ENCODE data around the gene HTRA3.

Gene HTRA3

DNA sequence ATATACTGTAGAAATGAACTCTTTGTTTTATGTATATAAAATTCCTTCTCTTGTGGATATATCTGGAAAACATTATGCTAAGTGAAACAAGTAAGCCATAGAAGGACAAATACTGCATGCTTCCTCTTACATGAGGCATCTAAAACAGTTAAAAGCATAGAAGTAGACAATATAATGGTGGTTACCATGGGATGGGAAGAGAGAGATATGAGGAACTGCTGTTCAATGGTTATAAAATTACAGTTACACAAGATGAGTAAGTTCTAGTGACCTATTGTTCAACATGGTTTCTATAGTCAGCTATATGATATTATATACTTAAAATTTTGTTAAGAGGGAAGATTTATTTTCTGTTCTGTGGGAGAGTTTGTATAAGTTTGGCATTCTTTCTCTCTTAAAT, 43.4 kb downstream of the HTRA3 start:
- no peak for DNase-seq (ENCODE audit: low spot score)
- in situ Hi-C loops (cut with MboI; ENCODE audit: low sequenced_read_pairs, unreplicated experiment) = no loop called here
- TF ChIP-seq, protein P1, sequence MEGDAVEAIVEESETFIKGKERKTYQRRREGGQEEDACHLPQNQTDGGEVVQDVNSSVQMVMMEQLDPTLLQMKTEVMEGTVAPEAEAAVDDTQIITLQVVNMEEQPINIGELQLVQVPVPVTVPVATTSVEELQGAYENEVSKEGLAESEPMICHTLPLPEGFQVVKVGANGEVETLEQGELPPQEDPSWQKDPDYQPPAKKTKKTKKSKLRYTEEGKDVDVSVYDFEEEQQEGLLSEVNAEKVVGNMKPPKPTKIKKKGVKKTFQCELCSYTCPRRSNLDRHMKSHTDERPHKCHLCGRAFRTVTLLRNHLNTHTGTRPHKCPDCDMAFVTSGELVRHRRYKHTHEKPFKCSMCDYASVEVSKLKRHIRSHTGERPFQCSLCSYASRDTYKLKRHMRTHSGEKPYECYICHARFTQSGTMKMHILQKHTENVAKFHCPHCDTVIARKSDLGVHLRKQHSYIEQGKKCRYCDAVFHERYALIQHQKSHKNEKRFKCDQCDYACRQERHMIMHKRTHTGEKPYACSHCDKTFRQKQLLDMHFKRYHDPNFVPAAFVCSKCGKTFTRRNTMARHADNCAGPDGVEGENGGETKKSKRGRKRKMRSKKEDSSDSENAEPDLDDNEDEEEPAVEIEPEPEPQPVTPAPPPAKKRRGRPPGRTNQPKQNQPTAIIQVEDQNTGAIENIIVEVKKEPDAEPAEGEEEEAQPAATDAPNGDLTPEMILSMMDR (IDR thresholded peaks at IDR 0.05; ENCODE audit: borderline replicate concordance, control extremely low read depth, extremely low read depth, insufficient read depth, missing control alignments) = no peak

DNA sequence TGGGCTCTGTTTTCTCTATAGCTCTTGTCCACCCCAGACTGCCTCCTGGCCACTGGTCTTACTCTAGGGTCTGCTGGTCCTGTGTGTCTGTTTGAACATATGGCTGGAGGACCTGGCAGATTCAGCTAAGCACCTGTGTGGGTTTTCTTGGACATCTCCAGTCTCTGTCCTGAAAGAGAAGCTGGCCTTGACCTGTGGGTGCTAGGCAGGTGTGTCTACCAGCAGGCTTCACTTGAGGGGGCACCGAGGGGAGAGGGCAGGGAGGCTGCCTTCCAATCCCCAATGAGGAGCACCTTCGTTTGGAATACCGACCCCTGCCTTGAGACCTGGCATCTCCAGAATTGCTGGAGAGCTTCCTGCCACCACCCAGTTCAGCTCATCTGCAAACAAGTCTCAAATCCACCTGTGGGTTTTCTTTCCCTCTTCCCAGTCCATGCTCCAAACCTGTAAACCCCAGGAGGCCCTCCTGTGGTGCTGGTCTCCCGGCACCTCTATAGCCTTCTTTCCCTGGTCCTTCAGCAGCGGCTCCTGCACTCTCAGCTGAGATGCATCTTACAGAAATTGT, 45.2 kb downstream of the HTRA3 start:
- TF ChIP-seq, protein P1 (IDR thresholded peaks at IDR 0.05; ENCODE audit: borderline replicate concordance, control extremely low read depth, extremely low read depth, insufficient read depth, missing control alignments) = no peak
- in situ Hi-C loops (cut with MboI; ENCODE audit: low sequenced_read_pairs, unreplicated experiment) = no loop called here
- DNase-seq (ENCODE audit: low spot score) = no peak

DNA sequence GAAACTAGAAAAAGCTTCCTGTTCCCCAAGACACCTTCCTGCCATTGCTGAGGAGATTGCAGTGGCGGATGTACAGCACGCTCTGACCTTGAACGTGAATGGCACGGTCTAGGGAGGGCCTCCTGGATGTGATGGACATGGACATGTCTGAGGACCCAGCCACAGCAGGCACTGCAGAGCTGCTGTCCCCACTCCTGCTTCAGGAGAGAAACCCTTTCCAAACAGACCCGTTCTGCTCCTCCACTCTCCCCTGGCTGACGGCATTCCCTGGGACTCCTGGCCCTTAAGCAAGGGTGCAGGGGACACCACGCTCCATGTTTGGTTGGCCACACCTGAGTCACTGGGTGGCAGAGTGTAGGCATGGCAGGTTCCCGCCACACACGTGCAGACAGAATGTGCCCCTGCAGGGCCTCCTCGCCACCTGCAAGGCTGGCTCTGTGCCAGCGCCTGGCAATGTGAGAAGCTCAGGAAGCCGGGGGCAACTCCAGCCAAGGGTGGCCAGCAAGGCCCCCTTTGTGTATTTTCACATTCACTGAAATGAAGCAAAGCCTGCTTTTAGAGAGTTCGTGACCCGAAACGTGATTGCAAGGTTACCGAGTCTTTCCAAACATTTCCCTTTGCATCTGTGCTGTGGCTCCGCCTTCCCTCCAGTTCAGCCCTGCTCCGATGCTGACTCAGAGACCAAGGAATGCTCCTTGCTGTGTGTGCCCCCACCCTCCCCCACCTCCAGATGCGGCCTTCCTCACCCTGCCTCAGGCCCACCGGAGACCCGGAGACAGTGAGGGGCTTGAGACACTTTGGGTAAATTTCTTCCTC, 46.1 kb downstream of the HTRA3 start:
- TF ChIP-seq, protein P1 (IDR thresholded peaks at IDR 0.05; ENCODE audit: borderline replicate concordance, control extremely low read depth, extremely low read depth, insufficient read depth, missing control alignments) = no peak
- in situ Hi-C loops (cut with MboI; ENCODE audit: low sequenced_read_pairs, unreplicated experiment) = no loop called here
- DNase-seq (ENCODE audit: low spot score) = no peak

DNA sequence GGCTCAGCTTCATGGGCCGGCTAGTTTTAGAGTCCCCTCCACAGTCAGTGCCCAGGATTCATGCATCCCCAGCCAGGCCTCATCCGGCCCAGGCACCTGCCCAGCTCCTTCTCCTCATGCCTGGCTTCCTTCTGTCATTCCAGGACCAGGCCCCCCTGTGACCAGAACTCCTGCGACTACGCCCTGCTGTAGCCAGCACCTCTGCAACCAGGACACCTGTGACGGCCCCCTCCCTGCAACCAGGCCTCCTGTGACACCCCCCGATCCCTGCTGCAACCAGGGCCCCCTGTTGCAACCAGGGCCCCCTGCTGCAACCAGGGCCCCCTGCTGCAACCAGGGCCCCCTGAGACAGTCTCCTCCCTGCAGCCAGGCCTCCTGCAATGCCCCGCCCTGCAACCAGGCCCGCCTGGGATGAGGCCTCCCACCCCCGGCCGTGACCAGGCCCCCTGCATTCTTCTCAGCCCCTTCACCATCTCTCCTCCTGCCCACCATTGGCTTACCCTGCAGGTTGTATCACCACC, 46.8 kb downstream of the HTRA3 start:
- TF ChIP-seq, protein P1 (IDR thresholded peaks at IDR 0.05; ENCODE audit: borderline replicate concordance, control extremely low read depth, extremely low read depth, insufficient read depth, missing control alignments) = no peak
- in situ Hi-C loops (cut with MboI; ENCODE audit: low sequenced_read_pairs, unreplicated experiment) = no loop called here
- DNase-seq (ENCODE audit: low spot score) = no peak

DNA sequence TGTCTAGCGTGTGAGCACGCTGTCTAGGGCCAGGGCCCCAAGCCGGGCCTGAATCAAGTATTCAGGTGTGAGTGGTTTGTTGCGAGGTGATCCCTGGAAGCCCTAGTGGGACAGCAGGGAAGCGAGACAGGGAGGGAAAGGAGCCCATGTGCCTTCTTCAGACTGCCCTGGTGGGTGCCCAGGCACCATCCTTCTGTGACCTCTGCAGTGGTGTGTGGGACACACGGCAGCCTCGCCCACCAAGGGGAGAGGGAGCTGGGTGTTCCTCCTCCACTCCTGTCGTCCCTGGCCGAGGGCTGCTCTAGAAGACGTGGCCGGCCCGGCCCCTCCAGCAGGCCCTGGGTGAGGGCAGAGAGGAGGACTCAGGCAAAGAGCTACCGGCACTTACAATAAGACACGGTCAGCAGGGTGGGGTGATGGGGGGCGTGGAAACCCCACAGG, 47.4 kb downstream of the HTRA3 start:
- TF ChIP-seq, protein P1 (IDR thresholded peaks at IDR 0.05; ENCODE audit: borderline replicate concordance, control extremely low read depth, extremely low read depth, insufficient read depth, missing control alignments) = no peak
- in situ Hi-C loops (cut with MboI; ENCODE audit: low sequenced_read_pairs, unreplicated experiment) = no loop called here
- no peak for DNase-seq (ENCODE audit: low spot score)

DNA sequence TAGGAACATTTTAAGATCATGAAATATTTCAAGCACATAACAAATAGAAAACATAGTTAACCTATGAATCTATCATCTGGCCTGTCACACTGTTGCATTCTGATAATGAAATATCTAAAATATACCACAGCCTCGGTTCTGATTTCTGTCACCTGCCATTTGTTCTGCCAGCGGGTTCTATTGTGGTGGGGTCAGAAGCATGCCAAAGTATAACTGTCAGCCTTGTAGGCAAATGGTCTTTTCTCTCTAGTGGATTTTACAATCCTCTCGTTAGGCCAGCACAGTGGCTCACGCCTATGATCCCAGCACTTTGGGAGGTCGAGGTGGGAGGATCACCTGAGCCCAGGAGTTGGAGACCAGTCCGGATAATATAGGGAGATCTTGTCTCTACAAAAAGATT, 47.9 kb downstream of the HTRA3 start:
- TF ChIP-seq, protein P1 (IDR thresholded peaks at IDR 0.05; ENCODE audit: borderline replicate concordance, control extremely low read depth, extremely low read depth, insufficient read depth, missing control alignments) = no peak
- in situ Hi-C loops (cut with MboI; ENCODE audit: low sequenced_read_pairs, unreplicated experiment) = no loop called here
- no peak for DNase-seq (ENCODE audit: low spot score)

All from GM13976 (cell line).